ENCODE data around the gene CFAP298. TPM values are rescaled to one million over a fixed set of nuclear protein-coding genes. Genes with fewer than 3 reads are reported as not detected.

CFAP298 gene
- total and polyA plus RNA-seq, 2 of the 13 experiments (the other 11 are each of a cell fraction or from before 2014, with no cell fraction given), result 21.2 to 62.2 TPM

DNA sequence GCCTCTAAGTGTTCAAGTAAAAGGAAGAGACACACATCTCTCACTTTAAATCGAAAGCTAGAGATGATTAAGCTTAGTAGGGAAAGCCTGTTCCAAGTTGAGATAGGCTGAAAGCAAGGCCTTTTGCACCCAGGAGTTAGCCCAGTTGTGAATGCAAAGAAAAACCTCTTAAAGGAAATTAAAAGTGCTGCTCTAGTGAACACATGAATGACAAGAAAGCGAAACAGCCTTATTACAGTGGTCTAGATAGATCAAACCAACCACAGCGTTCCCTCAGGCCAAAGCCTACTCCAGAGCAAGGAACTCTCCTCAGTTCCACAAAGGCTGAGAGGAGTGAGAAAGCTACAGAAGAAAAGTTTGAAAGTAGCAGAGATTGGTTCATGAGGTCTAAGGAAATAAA, 41.7 kb downstream of the CFAP298 start (continued):
- TF ChIP-seq, protein P1, sequence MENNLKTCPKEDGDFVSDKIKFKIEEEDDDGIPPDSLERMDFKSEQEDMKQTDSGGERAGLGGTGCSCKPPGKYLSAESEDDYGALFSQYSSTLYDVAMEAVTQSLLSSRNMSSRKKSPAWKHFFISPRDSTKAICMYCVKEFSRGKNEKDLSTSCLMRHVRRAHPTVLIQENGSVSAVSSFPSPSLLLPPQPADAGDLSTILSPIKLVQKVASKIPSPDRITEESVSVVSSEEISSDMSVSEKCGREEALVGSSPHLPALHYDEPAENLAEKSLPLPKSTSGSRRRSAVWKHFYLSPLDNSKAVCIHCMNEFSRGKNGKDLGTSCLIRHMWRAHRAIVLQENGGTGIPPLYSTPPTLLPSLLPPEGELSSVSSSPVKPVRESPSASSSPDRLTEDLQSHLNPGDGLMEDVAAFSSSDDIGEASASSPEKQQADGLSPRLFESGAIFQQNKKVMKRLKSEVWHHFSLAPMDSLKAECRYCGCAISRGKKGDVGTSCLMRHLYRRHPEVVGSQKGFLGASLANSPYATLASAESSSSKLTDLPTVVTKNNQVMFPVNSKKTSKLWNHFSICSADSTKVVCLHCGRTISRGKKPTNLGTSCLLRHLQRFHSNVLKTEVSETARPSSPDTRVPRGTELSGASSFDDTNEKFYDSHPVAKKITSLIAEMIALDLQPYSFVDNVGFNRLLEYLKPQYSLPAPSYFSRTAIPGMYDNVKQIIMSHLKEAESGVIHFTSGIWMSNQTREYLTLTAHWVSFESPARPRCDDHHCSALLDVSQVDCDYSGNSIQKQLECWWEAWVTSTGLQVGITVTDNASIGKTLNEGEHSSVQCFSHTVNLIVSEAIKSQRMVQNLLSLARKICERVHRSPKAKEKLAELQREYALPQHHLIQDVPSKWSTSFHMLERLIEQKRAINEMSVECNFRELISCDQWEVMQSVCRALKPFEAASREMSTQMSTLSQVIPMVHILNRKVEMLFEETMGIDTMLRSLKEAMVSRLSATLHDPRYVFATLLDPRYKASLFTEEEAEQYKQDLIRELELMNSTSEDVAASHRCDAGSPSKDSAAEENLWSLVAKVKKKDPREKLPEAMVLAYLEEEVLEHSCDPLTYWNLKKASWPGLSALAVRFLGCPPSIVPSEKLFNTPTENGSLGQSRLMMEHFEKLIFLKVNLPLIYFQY (CRISPR knock-in tag; IDR thresholded peaks at IDR 0.05; ENCODE audit: borderline replicate concordance), result no peak
- TF ChIP-seq NFE2L1 (CRISPR knock-in tag; IDR thresholded peaks at IDR 0.05; ENCODE audit: borderline replicate concordance), result no peak

DNA sequence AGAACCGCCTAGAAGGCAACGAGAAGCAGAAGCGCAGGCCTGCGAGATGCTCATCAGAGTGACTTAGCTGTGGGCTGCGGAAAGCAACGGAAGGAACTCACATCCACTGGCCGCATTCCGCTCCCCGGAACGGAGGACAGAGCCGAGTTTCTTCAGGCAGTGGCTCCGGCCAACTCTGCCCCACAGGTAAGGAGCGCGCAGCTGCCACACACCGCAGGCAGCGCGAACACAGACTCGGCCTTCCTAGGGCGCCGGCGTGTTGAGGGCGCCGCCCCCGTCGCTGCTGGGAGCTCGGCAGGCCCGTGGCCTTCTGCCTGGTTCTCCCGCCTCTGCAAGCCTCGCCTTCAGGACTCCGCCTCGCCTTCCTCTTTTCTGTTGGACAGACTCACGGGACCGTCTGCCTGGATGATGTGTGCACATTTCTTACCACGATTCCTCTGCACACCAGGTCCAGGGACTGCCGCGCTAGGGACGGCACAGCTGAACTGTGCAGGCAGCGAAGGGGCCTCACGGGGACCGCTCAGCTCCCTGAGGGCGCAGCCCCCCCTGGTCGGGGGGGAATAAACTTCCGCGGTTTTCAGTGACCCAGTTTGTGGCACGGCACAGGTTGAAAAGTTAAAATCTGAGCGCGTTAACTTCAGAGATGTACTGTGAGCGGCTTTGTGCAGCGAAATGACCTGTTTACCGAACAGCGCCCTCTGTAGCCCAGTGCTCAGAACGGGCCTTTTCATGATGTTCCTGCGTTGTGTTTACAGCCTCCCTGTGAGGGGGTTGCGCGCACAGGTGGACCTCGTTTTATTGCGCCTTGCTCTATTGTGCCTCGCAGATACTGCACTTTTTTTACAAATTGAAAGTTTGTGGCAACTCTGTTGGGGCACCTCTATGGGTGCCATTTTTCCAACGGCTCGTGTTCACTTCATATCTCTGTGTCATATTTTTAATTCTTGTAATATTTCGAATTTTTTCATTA, 42.6 kb downstream of the CFAP298 start:
- ChIA-PET CTCF (ENCODE audit: low intra/inter-chr PET ratio, low total read pairs) (interaction anchor here (1.3 to 1.8 kb wide), 2 partner anchors 31 to 166 kb away, joined by 4 to 5 read pairs; no protein-coding TSS in a partner anchor), POLR2A (interaction anchor here (0.8 to 1.7 kb wide), 3 partner anchors 9 to 177 kb away, joined by 4 to 7 read pairs (median 6); partner anchors contain the start of gene URB1)
- H3K27me3 ChIP-seq (ENCODE audit: control insufficient read depth in 1 of 2, insufficient read depth in 2 of 2, low read length in 2 of 2), result no peaks in the 10 kb centered on the region
- TSS peak; percentile 42 for BruUV-seq (replicated peaks)
- ATAC-seq, result peak; percentile 93
- peak; percentile 74 for FAIRE-seq
- peak overlapping the region; percentile 92 for H3K4me2 ChIP-seq (ENCODE audit: low read depth, low read length)
- intact Hi-C loops (cut with micrococcal nuclease; ENCODE audit: unreplicated experiment), result loop anchor here (1.0 to 2.0 kb wide), 2 partner anchors 32 to 155 kb away; no protein-coding TSS in a partner anchor
- H3K27ac ChIP-seq (ENCODE audit: extremely low read length, insufficient read depth, low read length), result peak overlapping the region; percentile 71
- peak; percentile 77 for DNase-seq (ENCODE audit: low spot score)
- in situ Hi-C loops (cut with HindIII; ENCODE audit: extremely low pct_ligation_motif_present, low pct_unique_long_range_greater_than_20kb), result no loop called here
- H3K4me3 ChIP-seq (replicated peaks in 1 of 3; ENCODE audit: insufficient read depth in 1 of 3, low read depth in 2 of 3, low read length in 3 of 3), result peak overlapping the region; percentile 70 to 79 (median 77)
- peak overlapping the region; percentile 80 for H2AFZ ChIP-seq (ENCODE audit: low read length)
- no peaks in the 10 kb centered on the region for H3K79me2 ChIP-seq (ENCODE audit: insufficient read depth, low read length)
- no peaks in the 10 kb centered on the region for H4K20me1 ChIP-seq (ENCODE audit: insufficient read depth, low read length)
- H3K9ac ChIP-seq (ENCODE audit: insufficient read depth, low read depth, low read length), result peak overlapping the region; percentile 62
- WGBS (ENCODE audit: low lambda C conversion rate), result 2% methylated on average over 22 of the region's 61 CpGs
- no peaks in the 10 kb centered on the region; a peak in 1 of 5 replicates for H3K36me3 ChIP-seq (replicated peaks in 1 of 2; ENCODE audit: control insufficient read depth in 1 of 2, insufficient read depth in 2 of 2, low read length in 2 of 2)
- H3K4me1 ChIP-seq (ENCODE audit: insufficient read depth, low read length), result peaks cover 36% of the 10 kb centered on the region
- H3K9me3 ChIP-seq (ENCODE audit: low read length), result peaks cover 6% of the 10 kb centered on the region; the same call in 1 of the 2 replicates
- TF ChIP-seq ZNF543 (CRISPR knock-in tag; IDR thresholded peaks at IDR 0.05), result peak; percentile 38; the same call in 1 of the 2 replicates
- peak; percentile 27 for TF ChIP-seq AGO2 (optimal IDR thresholded peaks at IDR 0.05; ENCODE audit: low read depth, low read length)
- TF ChIP-seq TSC22D2 (CRISPR knock-in tag; IDR thresholded peaks at IDR 0.05; ENCODE audit: borderline replicate concordance), result 0 out of 2 replicates have a peak, but pooled peaks have one; percentile 22
- TF ChIP-seq HIVEP1 (CRISPR knock-in tag; IDR thresholded peaks at IDR 0.05), result peak; percentile 56
- 0 out of 2 replicates have a peak, but pooled peaks have one; percentile 2 for TF ChIP-seq HNF4A (CRISPR knock-in tag; IDR thresholded peaks at IDR 0.05)
- peak; percentile 54 for TF ChIP-seq PTBP1 (IDR thresholded peaks at IDR 0.05; ENCODE audit: low read depth, low read length, poor library complexity, severe bottlenecking)
- TF ChIP-seq, protein P2, sequence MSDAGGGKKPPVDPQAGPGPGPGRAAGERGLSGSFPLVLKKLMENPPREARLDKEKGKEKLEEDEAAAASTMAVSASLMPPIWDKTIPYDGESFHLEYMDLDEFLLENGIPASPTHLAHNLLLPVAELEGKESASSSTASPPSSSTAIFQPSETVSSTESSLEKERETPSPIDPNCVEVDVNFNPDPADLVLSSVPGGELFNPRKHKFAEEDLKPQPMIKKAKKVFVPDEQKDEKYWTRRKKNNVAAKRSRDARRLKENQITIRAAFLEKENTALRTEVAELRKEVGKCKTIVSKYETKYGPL (CRISPR knock-in tag; IDR thresholded peaks at IDR 0.05), result 0 out of 2 replicates have a peak, but pooled peaks have one; percentile 17
- TF ChIP-seq, protein P3, sequence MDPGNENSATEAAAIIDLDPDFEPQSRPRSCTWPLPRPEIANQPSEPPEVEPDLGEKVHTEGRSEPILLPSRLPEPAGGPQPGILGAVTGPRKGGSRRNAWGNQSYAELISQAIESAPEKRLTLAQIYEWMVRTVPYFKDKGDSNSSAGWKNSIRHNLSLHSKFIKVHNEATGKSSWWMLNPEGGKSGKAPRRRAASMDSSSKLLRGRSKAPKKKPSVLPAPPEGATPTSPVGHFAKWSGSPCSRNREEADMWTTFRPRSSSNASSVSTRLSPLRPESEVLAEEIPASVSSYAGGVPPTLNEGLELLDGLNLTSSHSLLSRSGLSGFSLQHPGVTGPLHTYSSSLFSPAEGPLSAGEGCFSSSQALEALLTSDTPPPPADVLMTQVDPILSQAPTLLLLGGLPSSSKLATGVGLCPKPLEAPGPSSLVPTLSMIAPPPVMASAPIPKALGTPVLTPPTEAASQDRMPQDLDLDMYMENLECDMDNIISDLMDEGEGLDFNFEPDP (CRISPR knock-in tag; conservative IDR thresholded peaks at IDR 0.05), result no peak

Data from HepG2 (cell line).